Common myeloid progenitor, CD34-positive (primary cell): ENCODE measurements around the gene PRELID3B.
"Not testable (repeated sequence)": the region's sequence is repeated elsewhere in the genome, so short reads cannot be mapped to it uniquely, and the experiment has no call there.

Source experiments
- CTCF ChIA-PET: fragments of 350-600 bp; sonication (Branson Sonifier 250); formaldehyde crosslinking; loops from one replicate; lab custom pipeline; 2021; ENCODE audit warnings: antibody characterized with exemption; lab: Charles Lee
- POLR2A ChIA-PET: fragments of 350-600 bp; sonication (Branson Sonifier 250); formaldehyde crosslinking; loops from one replicate; lab custom pipeline; 2021; ENCODE audit warnings: antibody characterized with exemption; lab: Charles Lee
- DNase-seq, 3 donors: peaks; one replicate each; pipeline versions ENCODE4 v3.0.0 to v3.0.0-alpha.2; 2013
- H3K27ac ChIP-seq, 2 experiments: 1 replicate in 1 of 2; 2 replicates in 1 of 2; pipeline ENCODE4 v1.7.0; 2013; ENCODE audit warnings: inconsistent platforms in 2 of 2, low read length in 2 of 2, mild to moderate bottlenecking in 2 of 2, low read depth in 1 of 2, moderate library complexity in 1 of 2; ENCODE audit not compliant: severe bottlenecking in 2 of 2, insufficient read depth in 1 of 2, poor library complexity in 1 of 2
- H3K27me3 ChIP-seq, 5 experiments: replicated peaks in 2 of 5; 1 replicate in 3 of 5; 2 replicates in 2 of 5; pipeline versions ENCODE4 v1.6.1 to v1.7.0; 2013; ENCODE audit warnings: low read length in 4 of 5, mild to moderate bottlenecking in 2 of 5, moderate library complexity in 2 of 5, inconsistent platforms in 1 of 5; ENCODE audit not compliant: insufficient read depth in 5 of 5, control insufficient read depth in 4 of 5
- H3K36me3 ChIP-seq, 4 experiments: 1 replicate in 2 of 4; 2 replicates in 2 of 4; pipeline versions ENCODE4 v1.6.1 to v1.7.0; 2013; ENCODE audit warnings: low read length in 3 of 4, control low read depth in 1 of 4, mild to moderate bottlenecking in 1 of 4; ENCODE audit not compliant: control insufficient read depth in 4 of 4, insufficient read depth in 4 of 4
- H3K4me1 ChIP-seq, 4 experiments: 1 replicate in 3 of 4; 2 replicates in 1 of 4; pipeline versions ENCODE4 v1.6.1 to v1.7.1; 2013; ENCODE audit warnings: low read length in 3 of 4, mild to moderate bottlenecking in 3 of 4, control low read depth in 1 of 4, inconsistent platforms in 1 of 4, moderate library complexity in 1 of 4; ENCODE audit not compliant: control insufficient read depth in 4 of 4, insufficient read depth in 4 of 4; ENCODE audit errors: control extremely low read depth in 1 of 4
- H3K4me3 ChIP-seq, 7 experiments: 1 replicate in 4 of 7; 2 replicates in 3 of 7; pipeline versions ENCODE4 v1.5.1 to v1.7.0; 2013; ENCODE audit warnings: mild to moderate bottlenecking in 7 of 7, low read length in 6 of 7, moderate library complexity in 6 of 7, inconsistent platforms in 2 of 7, low read depth in 2 of 7, control low read depth in 1 of 7; ENCODE audit not compliant: insufficient read depth in 4 of 7, control insufficient read depth in 1 of 7; ENCODE audit errors: extremely low read depth in 1 of 7
- H3K9me3 ChIP-seq, 5 experiments: 1 replicate in 4 of 5; 2 replicates in 1 of 5; pipeline versions ENCODE4 v1.6.1 to v1.7.1; 2013; ENCODE audit warnings: low read length in 4 of 5, mild to moderate bottlenecking in 2 of 5, inconsistent platforms in 1 of 5, low read depth in 1 of 5, moderate library complexity in 1 of 5; ENCODE audit not compliant: control insufficient read depth in 4 of 5, insufficient read depth in 2 of 5; ENCODE audit errors: control extremely low read depth in 1 of 5
- WGBS: methylation state at CpG from one replicate; pipeline ENCODE4 v1.1.5; 2013; ENCODE audit not compliant: insufficient coverage; 5-methylcytosine and 5-hydroxymethylcytosine counted together

PRELID3B gene

DNA sequence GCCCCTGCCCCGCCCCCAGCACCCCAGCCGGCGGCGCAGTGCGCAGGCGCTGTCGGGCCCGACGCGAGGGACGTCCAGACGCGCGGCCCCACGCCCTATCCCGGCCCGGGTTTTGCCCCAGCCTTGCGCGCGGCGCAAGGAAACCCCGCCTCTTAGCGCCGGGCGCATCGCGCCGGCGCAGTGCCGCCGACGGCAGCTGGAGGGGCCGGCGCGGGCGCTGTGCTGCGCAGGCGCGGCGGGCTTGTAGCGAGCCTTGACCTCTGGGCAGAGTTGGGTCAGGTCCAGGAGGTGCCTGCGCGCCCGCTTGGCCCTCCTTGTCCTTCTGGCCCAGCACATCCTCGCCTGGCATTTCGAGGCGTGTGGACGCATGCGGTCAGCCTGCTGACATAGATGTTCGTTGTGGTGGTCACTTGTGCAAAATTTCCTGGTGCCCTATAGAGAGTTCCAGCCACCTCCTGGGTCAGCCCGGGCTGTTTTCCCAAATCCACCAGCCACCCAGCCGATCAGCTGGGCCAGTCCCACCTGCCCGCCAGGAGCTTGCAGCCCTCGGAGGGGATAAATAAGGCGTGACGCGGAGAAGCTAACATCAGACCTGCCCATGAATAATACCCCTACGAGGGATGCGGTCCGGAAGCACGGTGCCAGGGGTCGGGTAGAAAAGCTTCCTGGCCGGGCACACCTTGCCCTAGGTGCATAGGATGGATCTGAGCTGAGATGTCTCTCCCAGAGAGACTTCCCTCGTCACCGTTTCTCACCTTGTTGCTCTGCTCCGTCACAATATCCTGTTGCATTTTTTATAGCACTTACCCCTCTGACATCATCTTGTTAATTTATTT is 428 bp upstream of the PRELID3B start:
- peaks cover 0 to 13% (median 5%) of the 10 kb centered on the region in 4 experiments for H3K36me3 ChIP-seq
- H3K27me3 ChIP-seq: peaks cover 0 to 2% (median 0%) of the 10 kb centered on the region in 5 experiments
- ChIA-PET CTCF (interaction anchor here (1.0 to 2.4 kb wide), 2 partner anchors 13 to 164 kb away, joined by 4 to 7 read pairs; no protein-coding TSS in a partner anchor), POLR2A (interaction anchor here (1.0 to 1.3 kb wide), 3 partner anchors 10 to 180 kb away, joined by 3 to 4 read pairs (median 4); partner anchors contain the start of gene ATP5F1E)
- WGBS: 18% methylated on average over 59 of the region's 66 CpGs
- peaks cover 3 to 28% (median 23%) of the 10 kb centered on the region in 4 experiments for H3K4me1 ChIP-seq
- peak overlapping the region; percentile 71 to 80 for H3K27ac ChIP-seq
- H3K9me3 ChIP-seq: no peaks in the 10 kb centered on the region
- DNase-seq: peak; percentile 88 to 91 (median 91)
- peak overlapping the region; percentile 56 to 83 (median 72) for H3K4me3 ChIP-seq

DNA sequence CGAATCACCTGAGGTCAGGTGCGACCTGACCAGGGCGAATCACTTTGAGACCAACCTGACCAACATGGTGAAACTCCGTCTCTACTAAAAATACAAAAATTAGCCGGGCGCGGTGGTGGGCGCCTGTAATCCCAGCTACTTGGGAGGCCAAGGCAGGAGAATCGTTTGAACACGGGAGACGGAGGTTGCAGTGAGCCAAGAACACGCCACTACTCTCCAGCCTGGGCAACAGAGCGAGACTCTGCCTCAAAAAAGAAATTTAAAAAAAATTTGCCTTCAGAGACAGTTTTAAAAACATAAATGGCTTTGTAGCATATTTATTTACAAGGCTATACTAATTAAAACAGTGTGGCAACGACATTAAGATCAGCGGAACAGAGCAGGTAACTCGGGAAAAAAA is 1.1 kb downstream of the PRELID3B start:
- H3K27me3 ChIP-seq, H3K9me3 ChIP-seq, DNase-seq, H3K27ac ChIP-seq: not testable (repeated sequence)
- Histone ChIP-seq H3K4me3 (peak overlapping the region in 6 of 7 experiments; percentile 60 to 83 (median 76)), H3K4me1 (peaks cover 3 to 28% (median 23%) of the 10 kb centered on the region in 4 experiments), H3K36me3 (peaks cover 10 to 27% (median 14%) of the 10 kb centered on the region in 4 experiments)
- ChIA-PET CTCF (interaction anchor here (1.8 kb wide), 1 partner anchor 9 kb away, joined by 7 read pairs; the partner anchor contains the start of gene ATP5F1E), POLR2A (interaction anchor here (1.2 to 1.8 kb wide), 2 partner anchors 8 to 9 kb away, joined by 4 read pairs; partner anchors contain the start of gene ATP5F1E)
- 98% methylated on average over 5 of the region's 16 CpGs for WGBS

DNA sequence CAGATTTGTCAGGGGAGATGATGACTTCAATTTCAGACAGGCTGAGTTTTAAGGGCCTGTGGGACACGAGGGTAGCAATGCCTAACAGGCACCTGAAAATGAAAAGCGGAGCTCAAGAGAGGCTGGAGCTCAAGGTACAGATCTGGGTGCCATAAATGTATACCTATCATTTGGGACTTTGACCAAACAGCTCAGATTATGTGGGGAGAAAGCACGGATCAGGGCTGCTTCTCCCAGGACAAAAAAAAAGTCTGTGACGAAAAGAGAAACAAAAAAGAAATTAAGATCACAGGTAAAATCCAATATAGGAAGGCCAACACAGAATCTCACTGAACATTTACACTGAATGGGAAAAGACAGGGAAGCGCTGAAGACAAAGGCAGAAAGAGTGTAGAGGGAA is 1.9 kb downstream of the PRELID3B start:
- POLR2A ChIA-PET: interaction anchor here (1.8 kb wide), 1 partner anchor 9 kb away, joined by 4 read pairs; the partner anchor contains the start of gene ATP5F1E
- CTCF ChIA-PET: interaction anchor here (1.1 to 1.8 kb wide), 3 partner anchors 8 to 154 kb away, joined by 4 to 7 read pairs (median 4); partner anchors contain the start of gene ATP5F1E
- H3K4me1 ChIP-seq: peaks cover 3 to 28% (median 23%) of the 10 kb centered on the region in 4 experiments
- H3K27me3 ChIP-seq: no peaks in the 10 kb centered on the region
- peak overlapping the region in 1 of 2 experiments; percentile 35 for H3K27ac ChIP-seq
- 100% methylated on average over 3 of the region's 5 CpGs for WGBS
- H3K4me3 ChIP-seq: no peak overlapping the region
- peaks cover 13 to 35% (median 22%) of the 10 kb centered on the region in 4 experiments for H3K36me3 ChIP-seq
- no peak for DNase-seq
- no peaks in the 10 kb centered on the region for H3K9me3 ChIP-seq

DNA sequence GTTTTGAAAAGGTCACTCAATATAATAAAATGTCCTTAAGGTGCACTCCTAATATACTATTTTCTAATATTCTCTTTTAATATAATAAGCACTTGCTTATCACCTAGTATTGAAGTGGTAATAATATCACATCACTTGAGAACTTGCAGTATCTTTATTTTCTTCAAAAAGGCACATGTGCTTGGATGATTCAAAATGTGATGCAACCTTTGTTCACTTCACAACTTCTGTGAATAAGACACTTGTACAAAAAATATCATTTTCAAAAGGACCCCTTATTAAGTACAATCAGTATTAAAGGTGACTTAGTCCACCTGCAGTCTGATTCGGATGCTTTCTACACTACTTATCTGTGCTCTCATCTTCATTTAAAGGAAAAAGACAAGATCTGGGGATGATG is 3.4 kb downstream of the PRELID3B start:
- H3K9me3 ChIP-seq: no peaks in the 10 kb centered on the region
- H3K27ac ChIP-seq: no peak overlapping the region
- 100% methylated on average over 1 of the region's 1 CpG for WGBS
- H3K4me1 ChIP-seq: peaks cover 3 to 28% (median 23%) of the 10 kb centered on the region in 4 experiments
- no peak overlapping the region for H3K4me3 ChIP-seq
- POLR2A ChIA-PET: no interaction called here
- peaks cover 13 to 45% (median 33%) of the 10 kb centered on the region in 4 experiments for H3K36me3 ChIP-seq
- CTCF ChIA-PET: interaction anchor here (1.1 to 1.2 kb wide), 2 partner anchors 12 to 153 kb away, joined by 4 read pairs; no protein-coding TSS in a partner anchor
- no peak for DNase-seq
- no peaks in the 10 kb centered on the region for H3K27me3 ChIP-seq

DNA sequence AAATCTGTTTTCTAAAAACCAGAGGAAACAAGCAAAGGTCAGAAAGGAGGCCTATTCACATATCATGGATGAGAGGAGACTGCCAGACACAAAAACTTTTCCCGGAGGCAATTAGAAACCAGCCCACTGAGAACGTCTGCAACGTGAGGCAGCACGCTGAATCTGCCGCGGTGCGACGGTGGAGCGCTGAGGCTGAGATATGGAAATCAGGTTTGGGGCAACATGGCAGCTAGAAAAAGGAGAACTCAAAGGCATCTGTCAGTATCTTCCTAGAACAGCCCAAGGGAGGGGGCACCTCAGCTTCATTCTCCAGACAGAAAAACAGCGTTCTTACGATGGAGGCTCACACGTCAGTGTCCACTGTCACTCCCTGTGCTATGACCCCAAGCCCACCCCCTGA is 5.2 kb downstream of the PRELID3B start:
- CTCF ChIA-PET: no interaction called here
- Histone ChIP-seq H3K4me1 (peaks cover 8 to 30% (median 22%) of the 10 kb centered on the region in 4 experiments), H3K9me3 (no peaks in the 10 kb centered on the region), H3K36me3 (peaks cover 13 to 47% (median 33%) of the 10 kb centered on the region in 4 experiments), H3K4me3 (no peak overlapping the region), H3K27me3 (no peaks in the 10 kb centered on the region), H3K27ac (no peak overlapping the region)
- POLR2A ChIA-PET: no interaction called here
- 99% methylated on average over 11 of the region's 12 CpGs for WGBS
- no peak for DNase-seq

DNA sequence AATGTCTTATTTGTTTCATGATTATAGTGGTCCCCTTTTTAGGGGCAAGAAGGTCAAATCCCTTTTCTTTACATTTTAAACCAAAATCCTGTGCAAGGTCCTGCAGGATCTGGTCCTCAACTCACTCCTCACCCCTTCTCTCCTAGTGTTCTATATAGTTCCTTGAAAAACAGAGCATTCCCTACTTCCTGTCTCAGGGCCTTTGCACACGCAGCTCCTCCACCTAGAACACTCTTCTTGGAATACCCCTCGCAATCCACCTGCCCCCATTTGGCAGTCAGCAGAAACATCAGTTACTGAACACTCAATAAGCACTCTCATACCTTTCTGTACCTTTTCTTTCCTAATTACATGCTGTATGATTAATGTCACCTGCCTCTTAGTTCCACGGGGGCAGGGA is 7.2 kb downstream of the PRELID3B start:
- Histone ChIP-seq H3K4me1 (peaks cover 15 to 26% (median 21%) of the 10 kb centered on the region in 4 experiments), H3K4me3 (no peak overlapping the region), H3K36me3 (peaks cover 11 to 44% (median 33%) of the 10 kb centered on the region in 4 experiments), H3K9me3 (no peaks in the 10 kb centered on the region), H3K27ac (no peak overlapping the region), H3K27me3 (no peaks in the 10 kb centered on the region)
- ChIA-PET POLR2A (no interaction called here), CTCF (no interaction called here)
- WGBS: 98% methylated on average over 3 of the region's 3 CpGs
- DNase-seq: no peak
